Measurements from ENCODE around the gene XRCC6. TPM values are rescaled to one million over a fixed set of nuclear protein-coding genes. Genes with fewer than 3 reads are reported as not detected.
A peak's percentile ranks its signal among the peaks of the same experiment; 100 is the strongest.

The XRCC6 gene
- total and polyA plus RNA-seq, 2 of the 13 experiments (the other 11 are each of a cell fraction or from before 2014, with no cell fraction given), result 124 to 625 TPM

GRCh38 chr22:41589391-41590241 lies 31.5 kb upstream of the XRCC6 start, which contains the start of gene PMM1 (continued):
- TF ChIP-seq NAIF1 (CRISPR knock-in tag; IDR thresholded peaks at IDR 0.05; ENCODE audit: borderline replicate concordance), result no peak
- TF ChIP-seq ATRX (CRISPR knock-in tag; IDR thresholded peaks at IDR 0.05; ENCODE audit: borderline replicate concordance), result no peak
- peak; percentile 36; the same call in 1 of the 2 replicates for TF ChIP-seq FOXO1 (CRISPR knock-in tag; IDR thresholded peaks at IDR 0.05)
- peak; percentile 31; the same call in 1 of the 2 replicates for TF ChIP-seq ETV5 (CRISPR knock-in tag; IDR thresholded peaks at IDR 0.05; ENCODE audit: borderline replicate concordance)
- TF ChIP-seq ELK4 (CRISPR knock-in tag; IDR thresholded peaks at IDR 0.05; ENCODE audit: borderline replicate concordance), result no peak
- TF ChIP-seq NCOA2 (CRISPR knock-in tag; IDR thresholded peaks at IDR 0.05), result no peak
- TF ChIP-seq HNF1B (CRISPR knock-in tag; IDR thresholded peaks at IDR 0.05), result 0 out of 2 replicates have a peak, but pooled peaks have one; percentile 12
- TF ChIP-seq ZNF747 (CRISPR knock-in tag; IDR thresholded peaks at IDR 0.05; ENCODE audit: borderline replicate concordance), result no peak
- no peak for TF ChIP-seq ZMAT5 (CRISPR knock-in tag; IDR thresholded peaks at IDR 0.05; ENCODE audit: borderline replicate concordance, low read depth)
- TF ChIP-seq ZBTB40 (IDR thresholded peaks at IDR 0.05), result no peak
- no peak for TF ChIP-seq ZBTB40 (CRISPR knock-in tag; IDR thresholded peaks at IDR 0.05)
- TF ChIP-seq FUBP1 (CRISPR knock-in tag; IDR thresholded peaks at IDR 0.05; ENCODE audit: borderline replicate concordance), result no peak
- TF ChIP-seq ZFY (CRISPR knock-in tag; IDR thresholded peaks at IDR 0.05), result peak; percentile 66
- TF ChIP-seq HMG20A (CRISPR knock-in tag; IDR thresholded peaks at IDR 0.05; ENCODE audit: borderline replicate concordance), result no peak
